Trophoblast cell (in vitro differentiated cells and primary cell): ENCODE results near the gene EGR4.

Source experiments
- DNase-seq, 2 donors: peaks; one replicate each; pipeline ENCODE4 v3.0.0-alpha.2; 2016
- H2AFZ ChIP-seq: 2 replicates; pipeline ENCODE4 v1.6.1; 2013; ENCODE audit warnings: low read length, moderate library complexity, mild to moderate bottlenecking; ENCODE audit not compliant: insufficient read depth, poor library complexity
- H2AK5ac ChIP-seq: 2 replicates; pipeline ENCODE4 v1.6.1; 2013; ENCODE audit warnings: mild to moderate bottlenecking, low read length
- H2BK120ac ChIP-seq: 2 replicates; pipeline ENCODE4 v1.6.1; 2013; ENCODE audit warnings: low read length, mild to moderate bottlenecking, moderate library complexity; ENCODE audit not compliant: insufficient read depth, poor library complexity
- H2BK12ac ChIP-seq: 2 replicates; pipeline ENCODE4 v1.6.1; 2013; ENCODE audit warnings: mild to moderate bottlenecking, low read length, moderate library complexity
- H2BK5ac ChIP-seq: 2 replicates; pipeline ENCODE4 v1.6.1; 2013; ENCODE audit warnings: low read length, low read depth, moderate library complexity, mild to moderate bottlenecking; ENCODE audit not compliant: poor library complexity
- H3K14ac ChIP-seq: 2 replicates; pipeline ENCODE4 v1.6.1; 2013; ENCODE audit warnings: mild to moderate bottlenecking, low read length
- H3K18ac ChIP-seq: 2 replicates; pipeline ENCODE4 v1.6.1; 2013; ENCODE audit warnings: mild to moderate bottlenecking, low read length
- H3K23ac ChIP-seq: 2 replicates; pipeline ENCODE4 v1.6.1; 2013; ENCODE audit warnings: low read length
- H3K27ac ChIP-seq: 2 replicates; pipeline ENCODE4 v1.5.1; 2013; ENCODE audit warnings: low read depth, mild to moderate bottlenecking, inconsistent platforms, low read length, moderate library complexity
- H3K27me3 ChIP-seq: 2 replicates; pipeline ENCODE4 v1.6.1; 2013; ENCODE audit warnings: inconsistent platforms, mild to moderate bottlenecking, low read length, moderate library complexity; ENCODE audit not compliant: insufficient read depth
- H3K36me3 ChIP-seq, 2 experiments: 1 replicate in 1 of 2; 2 replicates in 1 of 2; pipeline ENCODE4 v1.6.1; 2013; ENCODE audit warnings: low read length in 2 of 2, mild to moderate bottlenecking in 2 of 2, moderate library complexity in 1 of 2; ENCODE audit not compliant: insufficient read depth in 2 of 2, control insufficient read depth in 1 of 2
- H3K4ac ChIP-seq: 2 replicates; pipeline ENCODE4 v1.6.1; 2013; ENCODE audit warnings: low read depth, mild to moderate bottlenecking, low read length, moderate library complexity
- H3K4me1 ChIP-seq, 2 experiments: 1 replicate in 1 of 2; 2 replicates in 1 of 2; pipeline ENCODE4 v1.6.1; 2013; ENCODE audit warnings: low read length in 2 of 2, mild to moderate bottlenecking in 2 of 2, moderate library complexity in 1 of 2; ENCODE audit not compliant: insufficient read depth in 2 of 2, control insufficient read depth in 1 of 2
- H3K4me2 ChIP-seq: 2 replicates; pipeline ENCODE4 v1.6.1; 2013; ENCODE audit warnings: inconsistent platforms, mild to moderate bottlenecking, low read length, moderate library complexity
- H3K4me3 ChIP-seq: 2 replicates; pipeline ENCODE4 v1.5.1; 2013; ENCODE audit warnings: mild to moderate bottlenecking, low read depth, low read length, inconsistent platforms
- H3K79me1 ChIP-seq: one replicate; pipeline ENCODE4 v1.6.1; 2013; ENCODE audit warnings: low read length
- H3K79me2 ChIP-seq: 2 replicates; pipeline ENCODE4 v1.6.1; 2013; ENCODE audit warnings: low read length, mild to moderate bottlenecking; ENCODE audit not compliant: control insufficient read depth, insufficient read depth, poor library complexity
- H3K9ac ChIP-seq: 2 replicates; pipeline ENCODE4 v1.6.1; 2013; ENCODE audit warnings: mild to moderate bottlenecking, low read length
- H3K9me3 ChIP-seq: 2 replicates; pipeline ENCODE4 v1.6.1; 2013; ENCODE audit warnings: low read depth, mild to moderate bottlenecking, control low read depth, inconsistent platforms, low read length; ENCODE audit not compliant: insufficient read depth
- H4K12ac ChIP-seq: 2 replicates; pipeline ENCODE4 v1.6.1; 2013; ENCODE audit warnings: low read depth, mild to moderate bottlenecking, low read length, moderate library complexity
- H4K8ac ChIP-seq: 2 replicates; pipeline ENCODE4 v1.6.1; 2013; ENCODE audit warnings: low read depth, mild to moderate bottlenecking, low read length, moderate library complexity
- H4K91ac ChIP-seq: one replicate; pipeline ENCODE4 v1.6.1; 2013; ENCODE audit warnings: low read depth, mild to moderate bottlenecking, low read length, moderate library complexity
- WGBS: extraction: QIAGEN DNeasy Blood & Tissue Kit; methylation state at CpG from one replicate; pipeline ENCODE4 v1.1.7; 2013; ENCODE audit warnings: missing lambda C conversion rate; ENCODE audit not compliant: insufficient read length, insufficient coverage; ENCODE audit errors: extremely low coverage; 5-methylcytosine and 5-hydroxymethylcytosine counted together

Gene EGR4

DNA sequence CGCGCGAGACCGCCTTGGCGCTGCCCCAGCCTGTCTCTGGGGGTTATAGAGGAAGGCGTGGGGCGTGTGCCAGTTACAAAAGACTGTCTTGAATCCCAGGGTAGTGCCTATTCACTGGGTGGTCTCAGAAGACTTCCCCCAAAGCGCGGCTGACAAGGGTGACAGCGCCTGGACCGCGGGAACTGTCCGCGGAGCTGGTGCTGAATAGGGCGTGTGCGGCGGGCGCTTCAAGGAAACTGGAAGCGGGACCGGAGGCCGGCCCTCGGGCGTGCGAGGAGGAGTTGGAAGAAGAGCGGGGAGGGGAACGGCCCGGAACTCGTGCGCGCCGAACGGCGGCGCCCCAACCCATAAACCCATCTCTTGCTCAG lies 2.3 kb downstream of the EGR4 start:
- Histone ChIP-seq H3K79me2 (no peaks in the 10 kb centered on the region), H3K14ac (no peak overlapping the region), H3K4me2 (peak overlapping the region; percentile 53), H2AK5ac (no peak overlapping the region), H3K9ac (no peak overlapping the region), H2BK12ac (no peak overlapping the region), H2BK120ac (no peak overlapping the region), H3K4me1 (peaks cover 5 to 19% of the 10 kb centered on the region in 2 experiments), H4K12ac (no peak overlapping the region), H2AFZ (no peak overlapping the region), H3K4me3 (no peak overlapping the region), H3K9me3 (peaks cover 3% of the 10 kb centered on the region), H3K79me1 (no peaks in the 10 kb centered on the region), H4K91ac (no peak overlapping the region), H3K4ac (no peak overlapping the region), H3K27ac (no peak overlapping the region), H3K18ac (no peak overlapping the region), H3K27me3 (peaks cover 48% of the 10 kb centered on the region), H2BK5ac (no peak overlapping the region), H3K36me3 (no peaks in the 10 kb centered on the region), H4K8ac (no peak overlapping the region), H3K23ac (no peak overlapping the region)
- no CpG with 5 or more reads among the region's 34 CpGs for WGBS
- DNase-seq: peak in 1 of 2 donors; percentile 70

DNA sequence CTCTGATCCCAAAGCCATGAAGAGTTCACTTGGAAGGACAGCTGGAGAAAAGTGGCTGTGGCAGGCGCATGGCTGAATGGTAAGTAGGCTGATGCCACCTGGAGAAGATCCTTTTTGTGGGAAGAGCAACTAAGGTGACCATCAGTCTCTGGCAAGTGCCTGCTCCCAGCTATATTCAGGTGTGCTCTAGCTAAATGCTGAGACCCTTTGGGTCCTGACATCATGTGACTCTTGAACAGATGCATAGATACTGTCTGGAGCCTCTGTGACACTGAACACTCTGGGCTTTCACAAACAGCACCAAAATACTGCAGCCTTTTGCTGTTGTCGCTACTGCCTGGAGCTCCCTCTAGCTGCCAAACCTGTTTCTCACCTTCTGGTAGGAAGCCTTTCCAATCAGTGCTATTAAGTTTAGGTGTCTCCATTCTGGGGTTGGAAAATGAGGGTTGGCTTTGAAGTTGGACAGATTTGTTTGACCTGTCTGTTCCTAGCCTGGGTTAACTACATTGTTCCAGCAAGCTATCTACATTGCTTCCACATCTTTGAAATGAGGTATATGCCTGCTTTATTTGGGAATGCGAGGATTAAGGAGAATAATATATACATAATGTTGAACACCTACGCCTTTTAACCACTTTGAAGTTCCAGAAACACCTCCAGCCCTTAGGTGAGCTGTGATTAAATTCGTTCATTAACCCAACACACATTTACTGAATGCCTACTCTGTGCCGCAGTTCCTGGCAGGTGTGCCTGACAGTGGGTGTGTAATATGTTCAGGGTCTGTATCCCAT lies 3.1 kb downstream of the EGR4 start:
- Histone ChIP-seq H3K36me3 (no peaks in the 10 kb centered on the region), H3K14ac (no peak overlapping the region), H3K4ac (no peak overlapping the region), H3K27ac (no peak overlapping the region), H2BK120ac (no peak overlapping the region), H2AFZ (no peak overlapping the region), H3K23ac (no peak overlapping the region), H3K9me3 (peaks cover 3% of the 10 kb centered on the region), H4K12ac (no peak overlapping the region), H2BK12ac (no peak overlapping the region), H4K8ac (no peak overlapping the region), H3K79me1 (no peaks in the 10 kb centered on the region), H2AK5ac (no peak overlapping the region), H3K4me3 (no peak overlapping the region), H2BK5ac (no peak overlapping the region), H3K9ac (no peak overlapping the region), H4K91ac (no peak overlapping the region), H3K18ac (no peak overlapping the region), H3K27me3 (peaks cover 48% of the 10 kb centered on the region), H3K4me1 (peaks cover 5 to 19% of the 10 kb centered on the region in 2 experiments), H3K4me2 (no peak overlapping the region), H3K79me2 (no peaks in the 10 kb centered on the region)
- DNase-seq: peak; percentile 33 to 71
- no CpG with 5 or more reads among the region's 6 CpGs for WGBS

DNA sequence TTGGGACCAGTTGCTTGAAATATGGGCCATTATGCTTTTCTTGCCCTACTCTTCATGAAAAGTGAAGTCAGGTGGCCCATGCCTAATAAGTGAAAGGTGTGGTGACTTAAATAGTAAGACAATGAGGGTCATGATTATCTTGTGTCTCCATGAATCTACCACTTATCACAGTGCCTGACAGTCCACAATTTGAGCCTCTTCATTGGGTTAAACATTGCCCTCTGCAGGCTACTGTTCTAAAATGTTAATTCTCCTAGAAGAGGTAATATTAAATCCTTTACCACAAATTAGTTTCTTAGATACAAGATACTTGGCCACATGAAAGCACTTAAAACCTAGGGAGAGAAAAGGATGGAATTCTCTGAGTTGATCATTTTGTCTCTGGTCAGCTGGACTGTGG lies 4.0 kb downstream of the EGR4 start:
- H2AK5ac ChIP-seq: no peak overlapping the region
- no peak overlapping the region for H4K91ac ChIP-seq
- H3K9ac ChIP-seq: no peak overlapping the region
- H3K36me3 ChIP-seq: no peaks in the 10 kb centered on the region
- H3K27ac ChIP-seq: no peak overlapping the region
- H2BK5ac ChIP-seq: no peak overlapping the region
- H4K12ac ChIP-seq: no peak overlapping the region
- no peaks in the 10 kb centered on the region for H3K79me1 ChIP-seq
- no peak overlapping the region for H3K4me3 ChIP-seq
- H2BK120ac ChIP-seq: no peak overlapping the region
- no peak for DNase-seq
- no peak overlapping the region for H2AFZ ChIP-seq
- no peak overlapping the region for H3K18ac ChIP-seq
- peaks cover 3% of the 10 kb centered on the region for H3K9me3 ChIP-seq
- no peak overlapping the region for H2BK12ac ChIP-seq
- H3K14ac ChIP-seq: no peak overlapping the region
- H3K27me3 ChIP-seq: peaks cover 48% of the 10 kb centered on the region
- H3K4me1 ChIP-seq: peaks cover 11 to 27% of the 10 kb centered on the region in 2 experiments
- H3K4ac ChIP-seq: no peak overlapping the region
- H3K79me2 ChIP-seq: no peaks in the 10 kb centered on the region
- no peak overlapping the region for H4K8ac ChIP-seq
- no peak overlapping the region for H3K23ac ChIP-seq
- H3K4me2 ChIP-seq: no peak overlapping the region

DNA sequence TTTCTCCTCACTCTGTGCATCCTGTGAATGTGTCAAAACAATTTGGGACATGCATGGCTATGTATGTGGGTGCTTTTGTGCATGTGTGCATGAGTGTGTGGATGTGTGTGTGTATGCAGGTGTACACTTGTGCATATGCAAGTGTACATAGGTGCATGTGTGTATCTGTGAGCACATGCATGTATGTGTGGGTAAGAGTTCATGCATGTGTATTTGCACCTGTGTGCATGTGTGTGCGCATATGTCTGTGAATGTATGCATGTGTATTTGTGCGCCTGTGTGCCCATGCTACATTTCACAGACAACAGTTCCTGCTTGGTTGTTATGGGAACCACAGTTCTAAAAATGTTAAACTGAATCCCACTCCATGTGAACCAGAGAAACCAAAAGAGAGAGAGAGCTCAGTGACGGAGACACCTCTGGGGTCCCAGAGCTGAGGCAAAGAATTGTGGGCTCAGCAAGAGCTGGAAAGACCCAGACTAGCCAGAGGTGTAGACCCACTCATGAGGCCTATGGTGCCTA lies 7.2 kb downstream of the EGR4 start:
- Histone ChIP-seq H2AK5ac (no peak overlapping the region), H3K4me2 (no peak overlapping the region), H3K27me3 (peaks cover 21% of the 10 kb centered on the region), H3K79me2 (no peaks in the 10 kb centered on the region), H3K18ac (no peak overlapping the region), H3K14ac (no peak overlapping the region), H4K12ac (no peak overlapping the region), H4K8ac (no peak overlapping the region), H2BK12ac (no peak overlapping the region), H3K23ac (no peak overlapping the region), H3K4me3 (no peak overlapping the region), H3K27ac (no peak overlapping the region), H4K91ac (no peak overlapping the region), H3K79me1 (no peaks in the 10 kb centered on the region), H3K36me3 (no peaks in the 10 kb centered on the region), H2BK120ac (no peak overlapping the region), H3K4me1 (peaks cover 6 to 14% of the 10 kb centered on the region in 2 experiments), H3K9ac (no peak overlapping the region), H3K9me3 (no peaks in the 10 kb centered on the region), H3K4ac (no peak overlapping the region), H2AFZ (no peak overlapping the region), H2BK5ac (no peak overlapping the region)
- WGBS: no CpG with 5 or more reads among the region's 3 CpGs
- no peak for DNase-seq
